HepG2 (cell line): Measurements from ENCODE around the gene FAS. TPM values are rescaled to one million over a fixed set of nuclear protein-coding genes. Genes with fewer than 3 reads are reported as not detected.
A peak's percentile ranks its signal among the peaks of the same experiment; 100 is the strongest.

Source experiments
- ATAC-seq: fragments of 200-7000 bp; cut with Tn5 transposase; 3 replicates; pipeline ENCODE4 v1.9.1; 2020; ENCODE audit warnings: mild to moderate bottlenecking, moderate library complexity
- BruUV-seq: library from RNA; stranded (reverse); fragments of 400-500 nt; replicated peaks from 2 replicates; lab custom pipeline; 2021; lab: Mats Ljungman, UMichigan
- CTCF ChIA-PET: fragments of 300-600 bp; formaldehyde crosslinking; extraction: SDS; loops from one replicate; lab custom pipeline; 2021; ENCODE audit warnings: low total read pairs, inconsistent platforms, low intra/inter-chr PET ratio; lab: Yijun Ruan, JAX
- POLR2A ChIA-PET: fragments of 350-600 bp; sonication (Branson Sonifier 250); formaldehyde crosslinking; loops from one replicate; lab custom pipeline; 2020; ENCODE audit warnings: antibody characterized with exemption, inconsistent platforms; lab: Yijun Ruan, JAX
- DNase-seq: peaks from one replicate; pipeline ENCODE4 v3.0.0-alpha.2; 2015; ENCODE audit warnings: low spot score
- FAIRE-seq: peaks from 3 replicates; lab custom pipeline; 2011; peaks lifted over from hg19 to GRCh38; lab: Jason Lieb, UNC
- H2AFZ ChIP-seq: one replicate; pipeline ENCODE4 v1.6.1; 2011; ENCODE audit warnings: low read length, inconsistent platforms
- H3K27ac ChIP-seq: fragments of 300-600 bp; 3 replicates; pipeline ENCODE4 v1.8.0; 2011; ENCODE audit warnings: mixed run types, mild to moderate bottlenecking, mixed read lengths, low read length, inconsistent platforms; ENCODE audit not compliant: insufficient read depth; ENCODE audit errors: extremely low read length
- H3K27me3 ChIP-seq, 2 experiments: fragments of 200-600 bp in 1 of 2; 2 replicates in 1 of 2; 3 replicates in 1 of 2; pipeline versions ENCODE4 v1.6.0 to v1.8.0; 2011; ENCODE audit warnings: low read length in 2 of 2, mild to moderate bottlenecking in 2 of 2, moderate library complexity in 2 of 2, inconsistent platforms in 1 of 2; ENCODE audit not compliant: insufficient read depth in 2 of 2, control insufficient read depth in 1 of 2
- H3K36me3 ChIP-seq, 2 experiments: fragments of 200-600 bp in 1 of 2; replicated peaks in 1 of 2; 2 replicates in 1 of 2; 3 replicates in 1 of 2; pipeline versions ENCODE4 v1.5.1 to v1.8.0; 2011; ENCODE audit warnings: low read length in 2 of 2, inconsistent platforms in 1 of 2; ENCODE audit not compliant: insufficient read depth in 2 of 2, control insufficient read depth in 1 of 2
- H3K4me1 ChIP-seq: 2 replicates; pipeline ENCODE4 v1.5.1; 2012; ENCODE audit warnings: low read length, inconsistent platforms; ENCODE audit not compliant: insufficient read depth
- H3K4me2 ChIP-seq: 2 replicates; pipeline ENCODE4 v1.6.0; 2011; ENCODE audit warnings: low read depth, low read length, inconsistent platforms
- H3K4me3 ChIP-seq, 3 experiments: fragments of 200-600 bp in 1 of 3; sonication (generic), shearing (Covaris generic) in 1 of 3; replicated peaks in 1 of 3; 2 replicates each; pipeline ENCODE4 v1.5.1; 2011 to 2016; ENCODE audit warnings: low read length in 3 of 3, inconsistent platforms in 2 of 3, low read depth in 2 of 3, mild to moderate bottlenecking in 2 of 3, control low read depth in 1 of 3, mixed read lengths in 1 of 3; ENCODE audit not compliant: insufficient read depth in 1 of 3
- H3K79me2 ChIP-seq: one replicate; pipeline ENCODE4 v1.6.1; 2011; ENCODE audit warnings: low read length, inconsistent platforms; ENCODE audit not compliant: insufficient read depth
- H3K9ac ChIP-seq: 2 replicates; pipeline ENCODE4 v1.6.0; 2011; ENCODE audit warnings: mild to moderate bottlenecking, low read depth, low read length, inconsistent platforms; ENCODE audit not compliant: insufficient read depth
- H3K9me3 ChIP-seq: 2 replicates; pipeline ENCODE4 v1.5.1; 2012; ENCODE audit warnings: mild to moderate bottlenecking, low read length
- H4K20me1 ChIP-seq: 2 replicates; pipeline ENCODE4 v1.6.0; 2011; ENCODE audit warnings: inconsistent platforms, mild to moderate bottlenecking, low read length, moderate library complexity; ENCODE audit not compliant: insufficient read depth
- CCAR2 ChIP-seq: fragments of 200-400 bp; formaldehyde crosslinking; optimal IDR thresholded peaks from 2 replicates; pipeline ENCODE3; 2018; ENCODE audit warnings: low read depth, mild to moderate bottlenecking, low read length, moderate library complexity
- FOXM1 ChIP-seq: sonication (generic); formaldehyde crosslinking; IDR thresholded peaks from 2 replicates; pipeline ENCODE4 v1.5.0; 2020; ENCODE audit warnings: missing genetic modification reagents
- MED13 ChIP-seq: sonication (generic); formaldehyde crosslinking; IDR thresholded peaks from 2 replicates; pipeline ENCODE4 v1.5.0; 2020; ENCODE audit warnings: missing genetic modification reagents
- NR0B2 ChIP-seq: sonication (generic); formaldehyde crosslinking; IDR thresholded peaks from 2 replicates; pipeline ENCODE4 v1.4.0; 2020; ENCODE audit warnings: mild to moderate bottlenecking, missing genetic modification reagents
- RFX5 ChIP-seq: IDR thresholded peaks from 2 replicates; pipeline ENCODE4 v1.6.1; 2011; ENCODE audit warnings: low read depth, low read length, improper control_type of control experiment
- RFXANK ChIP-seq: IDR thresholded peaks from 2 replicates; pipeline ENCODE4 v1.6.1; 2016
- SKI ChIP-seq: fragments of 450-650 bp; IDR thresholded peaks from one replicate; pipeline ENCODE4 v1.6.1; 2018; ENCODE audit warnings: mild to moderate bottlenecking; ENCODE audit not compliant: partially characterized antibody
- U2AF1 ChIP-seq: fragments of 200-400 bp; formaldehyde crosslinking; optimal IDR thresholded peaks from 2 replicates; pipeline ENCODE3; 2017; ENCODE audit warnings: mild to moderate bottlenecking, low read depth, low read length
- ZBTB21 ChIP-seq: sonication (generic); formaldehyde crosslinking; IDR thresholded peaks from 2 replicates; pipeline ENCODE4 v1.4.0; 2020; ENCODE audit warnings: missing genetic modification reagents
- ZNF121 ChIP-seq: sonication (generic); formaldehyde crosslinking; IDR thresholded peaks from 2 replicates; pipeline ENCODE4 v1.5.0; 2020; ENCODE audit warnings: mild to moderate bottlenecking, missing genetic modification reagents
- ZNF235 ChIP-seq: sonication (generic); formaldehyde crosslinking; IDR thresholded peaks from 2 replicates; pipeline ENCODE4 v1.8.1; 2023; ENCODE audit warnings: mild to moderate bottlenecking, missing genetic modification reagents, borderline replicate concordance
- ZNF281 ChIP-seq: sonication (generic); formaldehyde crosslinking; IDR thresholded peaks from 2 replicates; pipeline ENCODE4 v1.4.0; 2020; ENCODE audit warnings: missing genetic modification reagents, borderline replicate concordance
- ZNF468 ChIP-seq: sonication (generic); formaldehyde crosslinking; IDR thresholded peaks from 2 replicates; pipeline ENCODE4 v1.8.0; 2022; ENCODE audit warnings: mild to moderate bottlenecking, moderate library complexity, missing genetic modification reagents
- ZNF577 ChIP-seq: sonication (generic); formaldehyde crosslinking; IDR thresholded peaks from 2 replicates; pipeline ENCODE4 v1.4.0; 2020; ENCODE audit warnings: mild to moderate bottlenecking, low read depth, missing genetic modification reagents, borderline replicate concordance
- ZNF674 ChIP-seq: sonication (generic); formaldehyde crosslinking; IDR thresholded peaks from 2 replicates; pipeline ENCODE4 v1.5.0; 2020; ENCODE audit warnings: low read depth, mild to moderate bottlenecking, missing genetic modification reagents
- WGBS: methylation state at CpG from one replicate; pipeline ENCODE4 v1.1.6; 2017; ENCODE audit warnings: low lambda C conversion rate; 5-methylcytosine and 5-hydroxymethylcytosine counted together
- in situ Hi-C: cut with HindIII; loops from 2 replicates; pipeline ENCODE4 v1.10.0; 2017; ENCODE audit warnings: low pct_unique_long_range_greater_than_20kb; ENCODE audit not compliant: extremely low pct_ligation_motif_present
- intact Hi-C: fragments of 100-400 bp; cut with micrococcal nuclease; formaldehyde crosslinking; loops from one replicate; pipeline ENCODE4 v1.10.0; 2022; ENCODE audit not compliant: unreplicated experiment
- polyA plus RNA-seq, 8 experiments: library from polyadenylated mRNA; depleted of rRNA in 3 of 8; stranded (reverse) in 7 of 8; unstranded in 1 of 8; fragments of >200 nt; fragmentation: Illumina TruSeq in 4 of 8; extraction: Trizol in 4 of 8; gene quantifications; 2 replicates each; pipeline versions ENCODE4 v1.2.1 to v1.2.3, GENCODE V29; 2011 to 2016; ENCODE audit warnings: low read depth in 4 of 8, missing spikeins in 1 of 8, mixed read lengths in 1 of 8; ENCODE audit not compliant: insufficient read depth in 1 of 8
- total RNA-seq, 5 experiments: library from RNA; depleted of rRNA; stranded (reverse); fragments of >200 nt; fragmentation: Illumina TruSeq; extraction: Trizol; gene quantifications; 2 replicates each; pipeline ENCODE4 v1.2.3, GENCODE V29; 2016; ENCODE audit warnings: low read depth in 1 of 5
- TF ChIP-seq, protein P1 (sequence below): sonication (generic); formaldehyde crosslinking; IDR thresholded peaks from 2 replicates; pipeline ENCODE4 v1.4.0; 2020; ENCODE audit warnings: mild to moderate bottlenecking, low read depth, missing genetic modification reagents
- TF ChIP-seq, protein P2 (sequence below): IDR thresholded peaks from 2 replicates; pipeline ENCODE4 v1.6.1; 2016; ENCODE audit warnings: missing compliant biosample characterization, missing genetic modification reagents, borderline replicate concordance
- TF ChIP-seq, protein P3 (sequence below): sonication (generic); formaldehyde crosslinking; IDR thresholded peaks from 2 replicates; pipeline ENCODE4 v1.5.1; 2020; ENCODE audit warnings: mild to moderate bottlenecking, missing genetic modification reagents, borderline replicate concordance

The FAS gene
- total and polyA plus RNA-seq, 2 of the 13 experiments (the other 11 are each of a cell fraction or from before 2014, with no cell fraction given): 5.9 to 17.9 TPM

DNA sequence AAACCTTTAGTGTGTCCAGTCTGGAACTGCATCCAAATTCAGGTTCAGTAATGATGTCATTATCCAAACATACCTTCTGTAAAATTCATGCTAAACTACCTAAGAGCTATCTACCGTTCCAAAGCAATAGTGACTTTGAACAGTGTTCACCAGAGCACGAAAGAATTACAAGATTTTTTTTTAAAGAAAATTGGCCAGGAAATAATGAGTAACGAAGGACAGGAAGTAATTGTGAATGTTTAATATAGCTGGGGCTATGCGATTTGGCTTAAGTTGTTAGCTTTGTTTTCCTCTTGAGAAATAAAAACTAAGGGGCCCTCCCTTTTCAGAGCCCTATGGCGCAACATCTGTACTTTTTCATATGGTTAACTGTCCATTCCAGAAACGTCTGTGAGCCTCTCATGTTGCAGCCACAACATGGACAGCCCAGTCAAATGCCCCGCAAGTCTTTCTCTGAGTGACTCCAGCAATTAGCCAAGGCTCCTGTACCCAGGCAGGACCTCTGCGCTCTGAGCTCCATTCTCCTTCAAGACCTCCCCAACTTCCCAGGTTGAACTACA, 694 bp upstream of the FAS start:
- FAIRE-seq: no peak
- peak overlapping the region; percentile 74 for H3K27ac ChIP-seq
- H3K9ac ChIP-seq: peak overlapping the region; percentile 79
- no peak for DNase-seq
- peak overlapping the region; percentile 87 for H3K4me2 ChIP-seq
- peak overlapping the region; percentile 83 to 91 (median 88) for H3K4me3 ChIP-seq
- H3K27me3 ChIP-seq: no peaks in the 10 kb centered on the region; a peak in 1 of 5 replicates
- H3K79me2 ChIP-seq: peaks cover 35% of the 10 kb centered on the region
- no peaks in the 10 kb centered on the region; the same call in 1 of the 2 replicates for H4K20me1 ChIP-seq
- peak; percentile 26; the same call in 2 of the 3 replicates for ATAC-seq
- 23% methylated on average over 8 of the region's 8 CpGs for WGBS
- no peaks in the 10 kb centered on the region for H3K36me3 ChIP-seq
- H3K4me1 ChIP-seq: peaks cover 48% of the 10 kb centered on the region
- 0 out of 2 replicates have a peak, but pooled peaks cover 4% of the 10 kb centered on the region for H3K9me3 ChIP-seq
- intact Hi-C loops (no loop called here), in situ Hi-C loops (no loop called here)
- BruUV-seq: TSS peak; percentile 50
- CTCF ChIA-PET: no interaction called here
- POLR2A ChIA-PET: interaction anchor here (0.6 to 1.6 kb wide), 3 partner anchors 15 to 603 kb away, joined by 3 to 5 read pairs (median 3); no protein-coding TSS in a partner anchor
- peak overlapping the region; percentile 21 for H2AFZ ChIP-seq
- TF ChIP-seq CCAR2: no peak
- no peak for TF ChIP-seq ZNF468 (CRISPR knock-in tag)
- TF ChIP-seq ZNF121: no peak
- TF ChIP-seq NR0B2 (CRISPR knock-in tag): no peak
- 0 out of 2 replicates have a peak, but pooled peaks have one; percentile 25 for TF ChIP-seq MED13 (CRISPR knock-in tag)
- no peak for TF ChIP-seq ZNF235 (CRISPR knock-in tag)
- no peak for TF ChIP-seq RFXANK
- no peak for TF ChIP-seq FOXM1
- no peak for TF ChIP-seq ZNF577 (CRISPR knock-in tag)
- no peak for TF ChIP-seq U2AF1
- TF ChIP-seq, protein P1, sequence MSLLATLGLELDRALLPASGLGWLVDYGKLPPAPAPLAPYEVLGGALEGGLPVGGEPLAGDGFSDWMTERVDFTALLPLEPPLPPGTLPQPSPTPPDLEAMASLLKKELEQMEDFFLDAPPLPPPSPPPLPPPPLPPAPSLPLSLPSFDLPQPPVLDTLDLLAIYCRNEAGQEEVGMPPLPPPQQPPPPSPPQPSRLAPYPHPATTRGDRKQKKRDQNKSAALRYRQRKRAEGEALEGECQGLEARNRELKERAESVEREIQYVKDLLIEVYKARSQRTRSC (CRISPR knock-in tag): no peak
- TF ChIP-seq, protein P2, sequence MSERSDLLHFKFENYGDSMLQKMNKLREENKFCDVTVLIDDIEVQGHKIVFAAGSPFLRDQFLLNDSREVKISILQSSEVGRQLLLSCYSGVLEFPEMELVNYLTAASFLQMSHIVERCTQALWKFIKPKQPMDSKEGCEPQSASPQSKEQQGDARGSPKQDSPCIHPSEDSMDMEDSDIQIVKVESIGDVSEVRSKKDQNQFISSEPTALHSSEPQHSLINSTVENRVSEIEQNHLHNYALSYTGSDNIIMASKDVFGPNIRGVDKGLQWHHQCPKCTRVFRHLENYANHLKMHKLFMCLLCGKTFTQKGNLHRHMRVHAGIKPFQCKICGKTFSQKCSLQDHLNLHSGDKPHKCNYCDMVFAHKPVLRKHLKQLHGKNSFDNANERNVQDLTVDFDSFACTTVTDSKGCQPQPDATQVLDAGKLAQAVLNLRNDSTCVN (CRISPR knock-in tag): no peak
- TF ChIP-seq RFX5: no peak
- TF ChIP-seq ZBTB21 (CRISPR knock-in tag): no peak
- no peak for TF ChIP-seq ZNF281
- 0 out of 2 replicates have a peak, but pooled peaks have one; percentile 49 for TF ChIP-seq ZNF674 (CRISPR knock-in tag)
- TF ChIP-seq, protein P3, sequence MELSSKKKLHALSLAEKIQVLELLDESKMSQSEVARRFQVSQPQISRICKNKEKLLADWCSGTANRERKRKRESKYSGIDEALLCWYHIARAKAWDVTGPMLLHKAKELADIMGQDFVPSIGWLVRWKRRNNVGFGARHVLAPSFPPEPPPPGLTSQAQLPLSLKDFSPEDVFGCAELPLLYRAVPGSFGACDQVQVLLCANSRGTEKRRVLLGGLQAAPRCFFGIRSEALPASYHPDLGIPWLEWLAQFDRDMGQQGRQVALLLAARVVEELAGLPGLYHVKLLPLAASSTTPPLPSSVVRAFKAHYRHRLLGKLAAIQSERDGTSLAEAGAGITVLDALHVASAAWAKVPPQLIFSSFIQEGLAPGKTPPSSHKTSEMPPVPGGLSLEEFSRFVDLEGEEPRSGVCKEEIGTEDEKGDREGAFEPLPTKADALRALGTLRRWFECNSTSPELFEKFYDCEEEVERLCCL (CRISPR knock-in tag): no peak
- no peak for TF ChIP-seq SKI
